ENCODE measurements around the gene UCHL3. TPM values are rescaled to one million over a fixed set of nuclear protein-coding genes. Genes with fewer than 3 reads are reported as not detected.

UCHL3 gene
- total RNA-seq, 1 donor from 2014 or later = 8.4 TPM

- H3K9me3 ChIP-seq (ENCODE audit: control insufficient read depth in 3 of 3, low read length in 3 of 3) = peaks cover 0 to 4% (median 0%) of the 10 kb centered on the region in 3 donors
- no peaks in the 10 kb centered on the region for H3K36me3 ChIP-seq (ENCODE audit: control insufficient read depth in 3 of 3, insufficient read depth in 3 of 3, low read length in 3 of 3)
- peak overlapping the region; percentile 8 to 23 (median 15) for H3K4me3 ChIP-seq (ENCODE audit: low read length in 3 of 3)
- H3K9ac ChIP-seq (ENCODE audit: low read depth in 1 of 3, low read length in 3 of 3) = peak overlapping the region in 2 of 3 donors; percentile 15 to 63
- peak overlapping the region; percentile 64 for H3K27ac ChIP-seq (ENCODE audit: low read depth, low read length)
- H3K27me3 ChIP-seq (ENCODE audit: control insufficient read depth in 3 of 3, insufficient read depth in 3 of 3, low read length in 3 of 3) = no peaks in the 10 kb centered on the region
- peaks cover 0 to 6% (median 0%) of the 10 kb centered on the region in 3 donors for H3K4me1 ChIP-seq (ENCODE audit: control insufficient read depth in 3 of 3, insufficient read depth in 3 of 3, low read length in 3 of 3)
These were observed 32.5 kb downstream of the UCHL3 start for GRCh38 chr13:75581874-75582640.

- Histone ChIP-seq H3K9me3 (ENCODE audit: control insufficient read depth in 3 of 3, low read length in 3 of 3) (peaks cover 0 to 4% (median 0%) of the 10 kb centered on the region in 3 donors), H3K27me3 (ENCODE audit: control insufficient read depth in 3 of 3, insufficient read depth in 3 of 3, low read length in 3 of 3) (no peaks in the 10 kb centered on the region), H3K4me3 (ENCODE audit: low read length in 3 of 3) (no peak overlapping the region), H3K27ac (ENCODE audit: low read depth, low read length) (no peak overlapping the region), H3K4me1 (ENCODE audit: control insufficient read depth in 3 of 3, insufficient read depth in 3 of 3, low read length in 3 of 3) (peaks cover 0 to 6% (median 0%) of the 10 kb centered on the region in 3 donors), H3K36me3 (ENCODE audit: control insufficient read depth in 3 of 3, insufficient read depth in 3 of 3, low read length in 3 of 3) (peaks cover 0 to 4% (median 0%) of the 10 kb centered on the region in 3 donors), H3K9ac (ENCODE audit: low read depth in 1 of 3, low read length in 3 of 3) (no peak overlapping the region)
These were observed 33.5 kb downstream of the UCHL3 start for GRCh38 chr13:75583091-75583490.

DNA sequence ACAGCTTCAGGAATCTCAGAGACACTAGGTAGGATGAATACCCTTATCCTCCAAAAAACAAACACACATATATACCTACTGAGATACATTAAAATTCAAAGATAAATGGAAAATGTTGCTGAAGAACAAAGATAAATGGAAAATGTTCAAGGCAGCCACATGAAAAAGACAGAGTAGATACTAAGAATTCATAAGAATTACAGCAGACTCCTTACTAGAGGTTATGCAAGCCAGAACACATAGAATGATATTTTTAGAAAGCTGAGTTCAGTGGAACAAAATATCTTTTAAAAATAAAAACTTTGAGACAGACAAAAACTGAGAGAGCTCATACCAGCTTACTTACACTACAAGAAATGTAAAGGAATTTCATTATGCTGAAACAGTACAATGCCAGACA lies 35.6 kb downstream of the UCHL3 start:
- Histone ChIP-seq H3K4me1 (ENCODE audit: control insufficient read depth in 3 of 3, insufficient read depth in 3 of 3, low read length in 3 of 3) (peaks cover 0 to 6% (median 0%) of the 10 kb centered on the region in 3 donors), H3K27ac (ENCODE audit: low read depth, low read length) (no peak overlapping the region), H3K27me3 (ENCODE audit: control insufficient read depth in 3 of 3, insufficient read depth in 3 of 3, low read length in 3 of 3) (no peaks in the 10 kb centered on the region), H3K36me3 (ENCODE audit: control insufficient read depth in 3 of 3, insufficient read depth in 3 of 3, low read length in 3 of 3) (peaks cover 0 to 9% (median 4%) of the 10 kb centered on the region in 3 donors), H3K9ac (ENCODE audit: low read depth in 1 of 3, low read length in 3 of 3) (no peak overlapping the region), H3K4me3 (ENCODE audit: low read length in 3 of 3) (no peak overlapping the region), H3K9me3 (ENCODE audit: control insufficient read depth in 3 of 3, low read length in 3 of 3) (peaks cover 0 to 4% (median 0%) of the 10 kb centered on the region in 3 donors)

GRCh38 chr13:75587679-75588078 lies 38.1 kb downstream of the UCHL3 start:
- no peak overlapping the region for H3K27ac ChIP-seq (ENCODE audit: low read depth, low read length)
- H3K9ac ChIP-seq (ENCODE audit: low read depth in 1 of 3, low read length in 3 of 3) = no peak overlapping the region
- no peak overlapping the region for H3K4me3 ChIP-seq (ENCODE audit: low read length in 3 of 3)
- no peaks in the 10 kb centered on the region for H3K4me1 ChIP-seq (ENCODE audit: control insufficient read depth in 3 of 3, insufficient read depth in 3 of 3, low read length in 3 of 3)
- peaks cover 0 to 11% (median 5%) of the 10 kb centered on the region in 3 donors for H3K36me3 ChIP-seq (ENCODE audit: control insufficient read depth in 3 of 3, insufficient read depth in 3 of 3, low read length in 3 of 3)
- H3K9me3 ChIP-seq (ENCODE audit: control insufficient read depth in 3 of 3, low read length in 3 of 3) = peaks cover 0 to 4% (median 0%) of the 10 kb centered on the region in 3 donors
- no peaks in the 10 kb centered on the region for H3K27me3 ChIP-seq (ENCODE audit: control insufficient read depth in 3 of 3, insufficient read depth in 3 of 3, low read length in 3 of 3)

- no peak overlapping the region for H3K9ac ChIP-seq (ENCODE audit: low read depth in 1 of 3, low read length in 3 of 3)
- H3K27me3 ChIP-seq (ENCODE audit: control insufficient read depth in 3 of 3, insufficient read depth in 3 of 3, low read length in 3 of 3) = no peaks in the 10 kb centered on the region
These were observed 47.1 kb downstream of the UCHL3 start for GRCh38 chr13:75596657-75597182.

DNA sequence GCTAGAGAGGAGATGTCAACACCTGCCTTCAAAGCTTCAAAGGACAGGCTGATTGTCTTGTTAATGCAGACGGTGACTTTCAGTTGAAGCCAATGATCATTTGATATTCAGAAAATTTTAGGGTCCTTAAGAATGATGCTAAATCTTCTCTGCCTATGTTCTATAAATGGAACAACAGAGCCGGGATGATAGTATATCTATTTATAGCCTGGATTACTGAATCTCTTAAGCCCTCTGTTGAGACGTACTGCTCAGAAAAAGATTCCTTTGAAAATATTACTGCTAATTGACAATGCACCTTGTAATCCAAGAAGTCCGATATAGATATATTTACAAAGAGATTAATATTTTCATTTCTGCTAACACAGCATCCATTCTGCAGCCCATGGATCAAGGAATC lies 50.8 kb downstream of the UCHL3 start:
- Histone ChIP-seq H3K9me3 (ENCODE audit: control insufficient read depth in 3 of 3, low read length in 3 of 3) (no peaks in the 10 kb centered on the region), H3K27ac (ENCODE audit: low read depth, low read length) (no peak overlapping the region)

More at GRCh38 chr13:75596657-75597182, 47.1 kb downstream of the UCHL3 start:
- no peaks in the 10 kb centered on the region for H3K9me3 ChIP-seq (ENCODE audit: control insufficient read depth in 3 of 3, low read length in 3 of 3)
- peaks cover 0 to 5% (median 0%) of the 10 kb centered on the region in 3 donors for H3K4me1 ChIP-seq (ENCODE audit: control insufficient read depth in 3 of 3, insufficient read depth in 3 of 3, low read length in 3 of 3)
- no peak overlapping the region for H3K27ac ChIP-seq (ENCODE audit: low read depth, low read length)
- no peaks in the 10 kb centered on the region for H3K36me3 ChIP-seq (ENCODE audit: control insufficient read depth in 3 of 3, insufficient read depth in 3 of 3, low read length in 3 of 3)
- no peak overlapping the region for H3K4me3 ChIP-seq (ENCODE audit: low read length in 3 of 3)

DNA sequence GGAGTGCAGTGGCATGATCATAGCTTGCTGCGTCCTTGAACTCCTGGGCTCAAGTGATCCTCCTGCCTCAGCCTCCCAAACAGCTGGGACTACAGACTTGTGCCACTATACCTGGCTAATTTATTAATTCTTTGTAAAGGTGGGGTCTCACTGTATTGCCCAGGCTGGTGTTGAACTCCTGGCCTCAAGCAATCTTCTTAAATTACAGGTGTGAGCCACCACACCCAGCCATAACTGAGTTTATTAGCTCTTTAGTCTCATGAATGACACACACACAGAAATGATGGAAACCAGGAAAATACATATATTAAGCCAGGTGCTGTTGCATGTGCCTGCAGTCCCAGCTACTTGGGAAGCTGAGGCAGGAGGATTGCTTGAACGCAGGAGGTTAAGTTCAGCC lies 53.4 kb downstream of the UCHL3 start:
- H3K4me3 ChIP-seq (ENCODE audit: low read length in 3 of 3) = no peak overlapping the region
- H3K9me3 ChIP-seq (ENCODE audit: control insufficient read depth in 3 of 3, low read length in 3 of 3) = no peaks in the 10 kb centered on the region
- H3K27ac ChIP-seq (ENCODE audit: low read depth, low read length) = no peak overlapping the region
- no peaks in the 10 kb centered on the region for H3K27me3 ChIP-seq (ENCODE audit: control insufficient read depth in 3 of 3, insufficient read depth in 3 of 3, low read length in 3 of 3)
- H3K36me3 ChIP-seq (ENCODE audit: control insufficient read depth in 3 of 3, insufficient read depth in 3 of 3, low read length in 3 of 3) = peaks cover 0 to 2% (median 0%) of the 10 kb centered on the region in 3 donors
- H3K4me1 ChIP-seq (ENCODE audit: control insufficient read depth in 3 of 3, insufficient read depth in 3 of 3, low read length in 3 of 3) = peaks cover 0 to 5% (median 0%) of the 10 kb centered on the region in 3 donors
- no peak overlapping the region for H3K9ac ChIP-seq (ENCODE audit: low read depth in 1 of 3, low read length in 3 of 3)

More for the DNA sequence above, 50.8 kb downstream of the UCHL3 start:
- no peak overlapping the region for H3K9ac ChIP-seq (ENCODE audit: low read depth in 1 of 3, low read length in 3 of 3)
- no peaks in the 10 kb centered on the region for H3K36me3 ChIP-seq (ENCODE audit: control insufficient read depth in 3 of 3, insufficient read depth in 3 of 3, low read length in 3 of 3)
- H3K27me3 ChIP-seq (ENCODE audit: control insufficient read depth in 3 of 3, insufficient read depth in 3 of 3, low read length in 3 of 3) = no peaks in the 10 kb centered on the region
- H3K4me3 ChIP-seq (ENCODE audit: low read length in 3 of 3) = no peak overlapping the region
- H3K4me1 ChIP-seq (ENCODE audit: control insufficient read depth in 3 of 3, insufficient read depth in 3 of 3, low read length in 3 of 3) = peaks cover 0 to 5% (median 0%) of the 10 kb centered on the region in 3 donors

DNA sequence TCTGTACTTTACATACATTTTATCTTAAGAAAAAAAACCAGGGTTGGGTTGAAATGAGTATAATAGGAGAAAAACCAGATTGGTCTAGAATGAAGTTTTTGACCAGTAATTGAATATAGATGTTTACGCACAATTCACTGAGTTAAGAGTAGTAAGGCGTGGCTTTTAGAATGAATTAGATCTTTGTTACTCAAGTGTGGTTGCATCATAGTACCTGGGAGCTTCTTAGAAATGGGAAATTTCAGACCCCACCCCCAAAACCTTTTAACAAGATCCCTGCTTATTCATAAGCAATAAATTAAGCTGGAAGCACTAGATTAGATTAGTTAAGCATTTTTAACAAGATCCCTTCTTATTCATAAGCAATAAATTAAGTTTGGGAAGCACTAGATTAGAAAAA lies 57.9 kb downstream of the UCHL3 start:
- Histone ChIP-seq H3K9ac (ENCODE audit: low read depth in 1 of 3, low read length in 3 of 3) (no peak overlapping the region), H3K36me3 (ENCODE audit: control insufficient read depth in 3 of 3, insufficient read depth in 3 of 3, low read length in 3 of 3) (peaks cover 0 to 2% (median 0%) of the 10 kb centered on the region in 3 donors), H3K4me1 (ENCODE audit: control insufficient read depth in 3 of 3, insufficient read depth in 3 of 3, low read length in 3 of 3) (no peaks in the 10 kb centered on the region), H3K9me3 (ENCODE audit: control insufficient read depth in 3 of 3, low read length in 3 of 3) (no peaks in the 10 kb centered on the region), H3K4me3 (ENCODE audit: low read length in 3 of 3) (no peak overlapping the region), H3K27ac (ENCODE audit: low read depth, low read length) (no peak overlapping the region), H3K27me3 (ENCODE audit: control insufficient read depth in 3 of 3, insufficient read depth in 3 of 3, low read length in 3 of 3) (no peaks in the 10 kb centered on the region)

- Histone ChIP-seq H3K9me3 (ENCODE audit: control insufficient read depth in 3 of 3, low read length in 3 of 3) (no peaks in the 10 kb centered on the region), H3K4me1 (ENCODE audit: control insufficient read depth in 3 of 3, insufficient read depth in 3 of 3, low read length in 3 of 3) (no peaks in the 10 kb centered on the region), H3K27ac (ENCODE audit: low read depth, low read length) (no peak overlapping the region), H3K9ac (ENCODE audit: low read depth in 1 of 3, low read length in 3 of 3) (no peak overlapping the region), H3K4me3 (ENCODE audit: low read length in 3 of 3) (no peak overlapping the region), H3K27me3 (ENCODE audit: control insufficient read depth in 3 of 3, insufficient read depth in 3 of 3, low read length in 3 of 3) (no peaks in the 10 kb centered on the region), H3K36me3 (ENCODE audit: control insufficient read depth in 3 of 3, insufficient read depth in 3 of 3, low read length in 3 of 3) (peaks cover 0 to 2% (median 0%) of the 10 kb centered on the region in 3 donors)
These were observed 60.9 kb downstream of the UCHL3 start for GRCh38 chr13:75610466-75610865.

- Histone ChIP-seq H3K4me1 (ENCODE audit: control insufficient read depth in 3 of 3, insufficient read depth in 3 of 3, low read length in 3 of 3) (no peaks in the 10 kb centered on the region), H3K9me3 (ENCODE audit: control insufficient read depth in 3 of 3, low read length in 3 of 3) (no peaks in the 10 kb centered on the region), H3K27me3 (ENCODE audit: control insufficient read depth in 3 of 3, insufficient read depth in 3 of 3, low read length in 3 of 3) (no peaks in the 10 kb centered on the region), H3K36me3 (ENCODE audit: control insufficient read depth in 3 of 3, insufficient read depth in 3 of 3, low read length in 3 of 3) (no peaks in the 10 kb centered on the region), H3K9ac (ENCODE audit: low read depth in 1 of 3, low read length in 3 of 3) (no peak overlapping the region), H3K27ac (ENCODE audit: low read depth, low read length) (no peak overlapping the region), H3K4me3 (ENCODE audit: low read length in 3 of 3) (no peak overlapping the region)
These were observed 62.8 kb downstream of the UCHL3 start for GRCh38 chr13:75612354-75612753.

Data from skeletal muscle tissue (tissue), 4 donors.